ENCODE results near the gene BCORL1. TPM values are rescaled to one million over a fixed set of nuclear protein-coding genes. Genes with fewer than 3 reads are reported as not detected.

Gene BCORL1
- total RNA-seq, 1 donor from 2014 or later, result 1.1 TPM

- Histone ChIP-seq H3K27me3 (ENCODE audit: control insufficient read depth, insufficient read depth, low read length) (no peaks in the 10 kb centered on the region), H3K36me3 (ENCODE audit: control insufficient read depth, insufficient read depth, low read length) (no peaks in the 10 kb centered on the region), H3K4me3 (ENCODE audit: low read depth, low read length) (no peak overlapping the region)
- DNase-seq (ENCODE audit: low read depth) (no peak), FAIRE-seq (no peak)
- TF ChIP-seq CTCF (IDR thresholded peaks at IDR 0.05; ENCODE audit: insufficient read depth, low read length, severe bottlenecking), result no peak
Observed at GRCh38 chrX:130055899-130056298, 73.5 kb downstream of the BCORL1 start.

GRCh38 chrX:130057209-130057608 is 74.8 kb downstream of the BCORL1 start:
- H3K36me3 ChIP-seq (ENCODE audit: control insufficient read depth, insufficient read depth, low read length), result no peaks in the 10 kb centered on the region
- FAIRE-seq (no peak), DNase-seq (ENCODE audit: low read depth) (no peak)
- no peak for TF ChIP-seq CTCF (IDR thresholded peaks at IDR 0.05; ENCODE audit: insufficient read depth, low read length, severe bottlenecking)
- H3K27me3 ChIP-seq (ENCODE audit: control insufficient read depth, insufficient read depth, low read length), result no peaks in the 10 kb centered on the region
- H3K4me3 ChIP-seq (ENCODE audit: low read depth, low read length), result no peak overlapping the region

GRCh38 chrX:130058652-130059051 is 76.2 kb downstream of the BCORL1 start:
- Histone ChIP-seq H3K36me3 (ENCODE audit: control insufficient read depth, insufficient read depth, low read length) (no peaks in the 10 kb centered on the region), H3K4me3 (ENCODE audit: low read depth, low read length) (no peak overlapping the region), H3K27me3 (ENCODE audit: control insufficient read depth, insufficient read depth, low read length) (no peaks in the 10 kb centered on the region)
- FAIRE-seq, result no peak
- TF ChIP-seq CTCF (IDR thresholded peaks at IDR 0.05; ENCODE audit: insufficient read depth, low read length, severe bottlenecking), result no peak
- no peak for DNase-seq (ENCODE audit: low read depth)

GRCh38 chrX:130060122-130061069 is 78.0 kb downstream of the BCORL1 start:
- no peaks in the 10 kb centered on the region for H3K27me3 ChIP-seq (ENCODE audit: control insufficient read depth, insufficient read depth, low read length)
- FAIRE-seq (no peak), DNase-seq (ENCODE audit: low read depth) (peak; percentile 35)
- TF ChIP-seq CTCF (IDR thresholded peaks at IDR 0.05; ENCODE audit: insufficient read depth, low read length, severe bottlenecking), result peak; percentile 77
- H3K36me3 ChIP-seq (ENCODE audit: control insufficient read depth, insufficient read depth, low read length), result no peaks in the 10 kb centered on the region
- peak overlapping the region; percentile 47 for H3K4me3 ChIP-seq (ENCODE audit: low read depth, low read length)

GRCh38 chrX:130066975-130067615 is 84.7 kb downstream of the BCORL1 start:
- peaks cover 12% of the 10 kb centered on the region for H3K36me3 ChIP-seq (ENCODE audit: control insufficient read depth, insufficient read depth, low read length)
- no peak overlapping the region for H3K4me3 ChIP-seq (ENCODE audit: low read depth, low read length)
- no peak for DNase-seq (ENCODE audit: low read depth)
- no peak for FAIRE-seq
- no peaks in the 10 kb centered on the region for H3K27me3 ChIP-seq (ENCODE audit: control insufficient read depth, insufficient read depth, low read length)
- no peak for TF ChIP-seq CTCF (IDR thresholded peaks at IDR 0.05; ENCODE audit: insufficient read depth, low read length, severe bottlenecking)

Data from bronchial epithelial cell (primary cell).